Measurements from ENCODE around the gene CDH5. TPM values are rescaled to one million over a fixed set of nuclear protein-coding genes. Genes with fewer than 3 reads are reported as not detected.
A peak's percentile ranks its signal among the peaks of the same experiment; 100 is the strongest.

CDH5 gene
- total and polyA plus RNA-seq, 2 of the 4 experiments (the other 2 are of a cell fraction), result not detected

- no peak for TF ChIP-seq CHD1 (IDR thresholded peaks at IDR 0.05; ENCODE audit: low read depth, low read length)
These were observed 4.5 kb downstream of the CDH5 start (continued) for GRCh38 chr16:66370786-66371684.

GRCh38 chr16:66372078-66372897 is 5.8 kb downstream of the CDH5 start:
- Histone ChIP-seq H4K20me1 (ENCODE audit: insufficient read depth, low read length) (no peaks in the 10 kb centered on the region), H3K36me3 (ENCODE audit: control insufficient read depth, insufficient read depth, low read length) (no peaks in the 10 kb centered on the region), H3K4me1 (ENCODE audit: control insufficient read depth, insufficient read depth, low read length) (no peaks in the 10 kb centered on the region), H2AK5ac (ENCODE audit: low read depth, low read length) (no peak overlapping the region), H3K56ac (ENCODE audit: extremely low read depth, insufficient read depth, low read length) (no peak overlapping the region), H3K27me3 (ENCODE audit: control insufficient read depth, insufficient read depth, low read length) (peaks cover 24% of the 10 kb centered on the region; the same call in 1 of the 2 replicates), H3K9ac (ENCODE audit: low read depth, low read length) (no peak overlapping the region), H3K18ac (ENCODE audit: low read depth, low read length) (no peak overlapping the region), H3K9me3 (ENCODE audit: control insufficient read depth, insufficient read depth, low read length) (no peaks in the 10 kb centered on the region), H2BK20ac (ENCODE audit: low read depth, low read length) (no peak overlapping the region), H2AK9ac (replicated peaks; ENCODE audit: low read depth, low read length, poor library complexity) (no peak overlapping the region), H4K91ac (ENCODE audit: insufficient read depth, low read depth, low read length) (no peak overlapping the region), H3K4me3 (ENCODE audit: insufficient read depth, low read depth, low read length) (no peak overlapping the region), H2BK5ac (ENCODE audit: low read depth, low read length, poor library complexity, severe bottlenecking) (no peak overlapping the region), H2BK15ac (ENCODE audit: low read depth, low read length) (no peak overlapping the region), H3K9me1 (ENCODE audit: insufficient read depth, low read length) (no peaks in the 10 kb centered on the region), H3K27ac (ENCODE audit: insufficient read depth, low read length) (no peak overlapping the region), H2AFZ (replicated peaks; ENCODE audit: low read length, poor library complexity) (peak overlapping the region; percentile 32), H3K79me1 (ENCODE audit: low read depth in 1 of 2, low read length in 2 of 2) (no peaks in the 10 kb centered on the region), H2BK120ac (ENCODE audit: low read depth, low read length) (no peak overlapping the region), H3K4me2 (ENCODE audit: low read depth, low read length) (no peak overlapping the region), H4K5ac (ENCODE audit: low read depth, low read length) (no peak overlapping the region), H3K23ac (ENCODE audit: low read depth, low read length) (no peak overlapping the region), H4K8ac (ENCODE audit: low read depth in 2 of 2, low read length in 2 of 2) (no peak overlapping the region), H3K14ac (replicated peaks; ENCODE audit: low read depth, low read length) (no peak overlapping the region), H3K4ac (ENCODE audit: low read depth, low read length) (no peak overlapping the region)
- ChIA-PET POLR2A (ENCODE audit: unreplicated experiment) (no interaction called here), CTCF (no interaction called here)
- no peak for DNase-seq
- intact Hi-C loops (cut with micrococcal nuclease), result no loop called here
- no peak for ATAC-seq (ENCODE audit: low read depth)
- dilution Hi-C loops (cut with HindIII; ENCODE audit: low sequenced_read_pairs, unreplicated experiment), result no loop called here
- BruUV-seq (replicated peaks), result no TSS peak
- no peak for TF ChIP-seq POLR2A (IDR thresholded peaks at IDR 0.05; ENCODE audit: low read depth, low read length)
- TF ChIP-seq SMC3 (IDR thresholded peaks at IDR 0.05; ENCODE audit: low read depth, low read length), result no peak
- no peak for TF ChIP-seq CHD1 (IDR thresholded peaks at IDR 0.05; ENCODE audit: low read depth, low read length)
- TF ChIP-seq USF2 (IDR thresholded peaks at IDR 0.05; ENCODE audit: low read depth, low read length), result no peak
- no peak for TF ChIP-seq MAFK (IDR thresholded peaks at IDR 0.05; ENCODE audit: low read depth, low read length)
- no peak for TF ChIP-seq CTCF (conservative IDR thresholded peaks at IDR 0.05; ENCODE audit: low read depth, low read length)
- WGBS, 2 experiments (ENCODE audit: extremely low coverage in 2 of 2, insufficient read length in 1 of 2), result 86% methylated on average over 6 of the region's 15 CpGs; no CpG with 5 or more reads in 1 of the 2 experiments
- in situ Hi-C loops (cut with MboI; ENCODE audit: low sequenced_read_pairs), result no loop called here

Measured in IMR-90 (cell line).